SU-DHL-6 (cell line): ENCODE results near the gene XYLT1.

ENCODE experiments used
- H2AFZ ChIP-seq: fragments of 200-600 bp; sonication (generic); 2 replicates; pipeline ENCODE4 v1.6.1; 2014; ENCODE audit warnings: low read depth, mild to moderate bottlenecking, moderate library complexity, mixed read lengths, antibody characterized with exemption, low read length; ENCODE audit not compliant: severe bottlenecking
- H3F3A ChIP-seq: fragments of 200-600 bp; shearing (Covaris generic); 2 replicates; pipeline ENCODE4 v1.6.0; 2016; ENCODE audit warnings: antibody characterized with exemption, mild to moderate bottlenecking; ENCODE audit not compliant: insufficient read depth
- H3K27ac ChIP-seq: fragments of 200-600 bp; sonication (generic); 2 replicates; pipeline ENCODE4 v1.5.1; 2016; ENCODE audit warnings: low read depth, mild to moderate bottlenecking, low read length, moderate library complexity, mixed read lengths
- H3K27me3 ChIP-seq: fragments of 200-600 bp; sonication (generic), shearing (Covaris generic); 2 replicates; pipeline ENCODE4 v1.6.0; 2014; ENCODE audit warnings: mild to moderate bottlenecking, low read length
- H3K36me3 ChIP-seq: fragments of 200-600 bp; sonication (generic); 2 replicates; pipeline ENCODE4 v1.6.1; 2014; ENCODE audit warnings: mild to moderate bottlenecking, low read length, mixed read lengths
- H3K4me2 ChIP-seq: fragments of 300-600, 200-600 bp; shearing (Covaris generic), sonication (generic); 2 replicates; pipeline ENCODE4 v1.6.0; 2014; ENCODE audit warnings: low read length, low read depth, mild to moderate bottlenecking; ENCODE audit not compliant: poor library complexity, severe bottlenecking
- H3K4me3 ChIP-seq: fragments of 200-600 bp; sonication (generic); 2 replicates; pipeline ENCODE4 v1.5.1; 2014; ENCODE audit warnings: antibody characterized with exemption, low read length, mild to moderate bottlenecking, mixed read lengths; ENCODE audit not compliant: insufficient read depth, poor library complexity, severe bottlenecking
- H3K79me2 ChIP-seq: fragments of 200-600 bp; sonication (generic); 2 replicates; pipeline ENCODE4 v1.6.1; 2014; ENCODE audit warnings: mild to moderate bottlenecking, low read length, moderate library complexity; ENCODE audit not compliant: insufficient read depth
- H3K9ac ChIP-seq: fragments of 200-600 bp; sonication (generic); 2 replicates; pipeline ENCODE4 v1.7.0; 2014; ENCODE audit warnings: mild to moderate bottlenecking, low read length
- H3K9me2 ChIP-seq: fragments of 200-600 bp; sonication (generic); replicated peaks from 2 replicates; pipeline ENCODE4 v1.6.1; 2014; ENCODE audit warnings: low read length; ENCODE audit not compliant: insufficient read depth
- H3K9me3 ChIP-seq: fragments of 200-600 bp; sonication (generic); 2 replicates; pipeline ENCODE4 v1.6.1; 2014; ENCODE audit warnings: low read length, mixed read lengths; ENCODE audit not compliant: insufficient read depth
- H4K20me1 ChIP-seq: fragments of 200-600 bp; sonication (generic); 2 replicates; pipeline ENCODE4 v1.6.1; 2014; ENCODE audit warnings: low read depth, mild to moderate bottlenecking, antibody characterized with exemption, low read length, moderate library complexity, mixed read lengths
- EZH2phosphoT487 ChIP-seq: fragments of 200-600 bp; sonication (generic), shearing (Covaris generic); conservative IDR thresholded peaks from 2 replicates; pipeline ENCODE4 v1.6.1; 2018; ENCODE audit warnings: mild to moderate bottlenecking, antibody characterized with exemption, low read length, moderate library complexity, mixed read lengths
- TF ChIP-seq, protein P1 (sequence below): fragments of 200-600 bp; sonication (generic); IDR thresholded peaks from one replicate; pipeline ENCODE4 v1.5.1; 2017; ENCODE audit warnings: antibody characterized with exemption, mild to moderate bottlenecking, low read length, moderate library complexity; ENCODE audit not compliant: insufficient read depth, poor library complexity, severe bottlenecking

Gene XYLT1

DNA sequence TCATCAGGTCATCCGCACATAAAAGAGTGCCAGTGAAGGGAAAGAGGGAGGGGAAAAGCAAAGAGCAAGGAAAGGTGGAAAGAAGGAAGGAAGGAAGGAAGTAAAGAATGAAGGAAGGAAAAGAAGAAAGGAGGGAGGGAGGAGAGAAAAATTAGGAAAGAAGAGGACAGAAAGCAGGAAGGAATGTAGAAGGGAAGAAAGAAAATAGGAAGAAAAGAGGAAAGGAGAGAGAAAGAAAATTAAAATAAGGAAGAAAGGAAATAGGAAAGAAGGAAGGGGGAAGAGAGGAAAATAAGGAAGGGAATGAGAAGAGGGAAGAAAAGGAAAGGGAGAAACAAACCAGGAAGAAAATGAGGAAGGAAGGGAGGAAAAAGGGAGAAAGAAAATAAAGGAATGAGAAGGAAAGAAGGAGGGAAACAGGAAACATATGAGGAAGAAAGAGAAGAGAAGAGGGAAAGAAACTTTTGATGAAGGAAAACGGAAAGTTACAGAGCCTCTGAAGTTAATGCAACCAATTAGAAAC, 212.6 kb downstream of the XYLT1 start:
- H3K4me2 ChIP-seq, result no peak overlapping the region

DNA sequence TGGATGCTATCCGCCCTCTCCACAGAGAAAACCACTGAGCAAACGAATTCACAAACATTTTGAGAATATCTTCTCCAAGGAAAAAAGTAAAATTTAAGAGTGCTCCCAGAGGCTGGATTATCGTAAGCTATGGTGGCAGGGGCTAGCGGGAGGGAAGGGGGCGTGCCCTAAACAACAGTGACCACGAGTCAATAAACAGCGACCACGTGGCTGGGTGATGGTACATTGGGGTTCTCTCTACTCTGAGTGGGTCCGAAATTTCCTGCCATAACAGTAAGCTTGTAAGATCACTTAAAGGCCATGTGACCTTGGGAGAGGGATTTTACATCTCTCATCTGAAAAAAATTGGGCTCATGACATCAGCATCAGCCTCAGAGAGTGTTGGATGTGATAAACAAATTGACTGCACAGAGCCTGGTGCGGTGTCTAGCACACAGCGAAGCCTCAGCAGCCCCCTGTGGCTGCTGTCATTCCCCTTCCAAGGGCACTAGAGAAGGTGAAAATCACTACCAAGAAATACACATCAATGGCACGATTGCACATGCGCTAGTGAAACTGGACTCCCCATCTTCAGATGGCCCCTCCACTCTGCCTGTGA, 213.2 kb downstream of the XYLT1 start:
- Histone ChIP-seq H3K9ac (no peak overlapping the region), H3K27me3 (no peaks in the 10 kb centered on the region), H3K4me3 (no peak overlapping the region), H3K36me3 (no peaks in the 10 kb centered on the region), H3K4me2 (no peak overlapping the region), H3K9me2 (no peaks in the 10 kb centered on the region), H3F3A (no peaks in the 10 kb centered on the region), H4K20me1 (no peaks in the 10 kb centered on the region; the same call in 1 of the 2 replicates), H3K27ac (no peak overlapping the region), H2AFZ (no peak overlapping the region), H3K9me3 (no peaks in the 10 kb centered on the region), H3K79me2 (no peaks in the 10 kb centered on the region)
- TF ChIP-seq, protein P1, sequence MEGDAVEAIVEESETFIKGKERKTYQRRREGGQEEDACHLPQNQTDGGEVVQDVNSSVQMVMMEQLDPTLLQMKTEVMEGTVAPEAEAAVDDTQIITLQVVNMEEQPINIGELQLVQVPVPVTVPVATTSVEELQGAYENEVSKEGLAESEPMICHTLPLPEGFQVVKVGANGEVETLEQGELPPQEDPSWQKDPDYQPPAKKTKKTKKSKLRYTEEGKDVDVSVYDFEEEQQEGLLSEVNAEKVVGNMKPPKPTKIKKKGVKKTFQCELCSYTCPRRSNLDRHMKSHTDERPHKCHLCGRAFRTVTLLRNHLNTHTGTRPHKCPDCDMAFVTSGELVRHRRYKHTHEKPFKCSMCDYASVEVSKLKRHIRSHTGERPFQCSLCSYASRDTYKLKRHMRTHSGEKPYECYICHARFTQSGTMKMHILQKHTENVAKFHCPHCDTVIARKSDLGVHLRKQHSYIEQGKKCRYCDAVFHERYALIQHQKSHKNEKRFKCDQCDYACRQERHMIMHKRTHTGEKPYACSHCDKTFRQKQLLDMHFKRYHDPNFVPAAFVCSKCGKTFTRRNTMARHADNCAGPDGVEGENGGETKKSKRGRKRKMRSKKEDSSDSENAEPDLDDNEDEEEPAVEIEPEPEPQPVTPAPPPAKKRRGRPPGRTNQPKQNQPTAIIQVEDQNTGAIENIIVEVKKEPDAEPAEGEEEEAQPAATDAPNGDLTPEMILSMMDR, result no peak
- TF ChIP-seq EZH2phosphoT487, result no peak

More for the DNA sequence above, 212.6 kb downstream of the XYLT1 start:
- no peak overlapping the region for H2AFZ ChIP-seq
- H3K9me2 ChIP-seq, result no peaks in the 10 kb centered on the region
- H3K9ac ChIP-seq, result no peak overlapping the region
- no peaks in the 10 kb centered on the region for H3K79me2 ChIP-seq
- H3K36me3 ChIP-seq, result no peaks in the 10 kb centered on the region
- no peaks in the 10 kb centered on the region for H3F3A ChIP-seq
- no peaks in the 10 kb centered on the region for H3K9me3 ChIP-seq
- no peak overlapping the region for H3K27ac ChIP-seq
- H3K27me3 ChIP-seq, result no peaks in the 10 kb centered on the region
- no peaks in the 10 kb centered on the region; the same call in 1 of the 2 replicates for H4K20me1 ChIP-seq
- no peak overlapping the region for H3K4me3 ChIP-seq
- no peak for TF ChIP-seq EZH2phosphoT487
- TF ChIP-seq, protein P1, result no peak

DNA sequence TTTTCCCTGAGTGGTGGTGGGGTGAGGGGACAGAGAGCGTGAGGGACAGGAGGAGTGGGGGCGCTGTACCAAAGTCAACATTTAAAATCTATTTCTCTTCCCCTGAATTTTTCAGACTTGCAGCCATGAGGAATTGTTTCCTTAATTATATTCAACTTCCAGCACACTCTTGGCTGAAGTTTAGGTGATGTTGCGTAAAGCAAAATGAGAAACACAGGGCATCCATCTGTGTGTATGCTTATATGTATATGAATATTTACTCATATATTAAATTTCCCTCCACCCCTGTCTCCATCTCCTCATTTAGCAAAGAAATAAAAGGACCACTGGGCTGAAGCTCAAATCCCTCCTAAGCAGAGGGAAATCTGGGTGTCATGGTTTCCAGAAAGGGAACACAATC, 218.1 kb downstream of the XYLT1 start:
- Histone ChIP-seq H3K27me3 (no peaks in the 10 kb centered on the region), H3F3A (no peaks in the 10 kb centered on the region), H3K27ac (no peak overlapping the region), H3K36me3 (no peaks in the 10 kb centered on the region), H3K79me2 (peaks cover 10% of the 10 kb centered on the region; the same call in 1 of the 2 replicates), H4K20me1 (no peaks in the 10 kb centered on the region), H3K9ac (no peak overlapping the region), H3K4me3 (no peak overlapping the region), H3K4me2 (no peak overlapping the region), H3K9me2 (no peaks in the 10 kb centered on the region), H3K9me3 (no peaks in the 10 kb centered on the region), H2AFZ (no peak overlapping the region)
- TF ChIP-seq, protein P1, result no peak
- TF ChIP-seq EZH2phosphoT487, result no peak
